Neural progenitor cell (in vitro differentiated cells): Measurements from ENCODE around the gene IL1RL2.

Experiments used
- EZH2 ChIP-seq: fragments of 200-600 bp; sonication (generic); IDR thresholded peaks from 2 replicates; pipeline ENCODE4 v1.6.1; 2017; ENCODE audit warnings: antibody characterized with exemption, mild to moderate bottlenecking, moderate library complexity
- TF ChIP-seq, protein P1 (sequence below): fragments of 200-600 bp; sonication (generic); IDR thresholded peaks from 2 replicates; pipeline ENCODE4 v1.5.1; 2017; ENCODE audit warnings: antibody characterized with exemption, mild to moderate bottlenecking

- TF ChIP-seq, protein P1, sequence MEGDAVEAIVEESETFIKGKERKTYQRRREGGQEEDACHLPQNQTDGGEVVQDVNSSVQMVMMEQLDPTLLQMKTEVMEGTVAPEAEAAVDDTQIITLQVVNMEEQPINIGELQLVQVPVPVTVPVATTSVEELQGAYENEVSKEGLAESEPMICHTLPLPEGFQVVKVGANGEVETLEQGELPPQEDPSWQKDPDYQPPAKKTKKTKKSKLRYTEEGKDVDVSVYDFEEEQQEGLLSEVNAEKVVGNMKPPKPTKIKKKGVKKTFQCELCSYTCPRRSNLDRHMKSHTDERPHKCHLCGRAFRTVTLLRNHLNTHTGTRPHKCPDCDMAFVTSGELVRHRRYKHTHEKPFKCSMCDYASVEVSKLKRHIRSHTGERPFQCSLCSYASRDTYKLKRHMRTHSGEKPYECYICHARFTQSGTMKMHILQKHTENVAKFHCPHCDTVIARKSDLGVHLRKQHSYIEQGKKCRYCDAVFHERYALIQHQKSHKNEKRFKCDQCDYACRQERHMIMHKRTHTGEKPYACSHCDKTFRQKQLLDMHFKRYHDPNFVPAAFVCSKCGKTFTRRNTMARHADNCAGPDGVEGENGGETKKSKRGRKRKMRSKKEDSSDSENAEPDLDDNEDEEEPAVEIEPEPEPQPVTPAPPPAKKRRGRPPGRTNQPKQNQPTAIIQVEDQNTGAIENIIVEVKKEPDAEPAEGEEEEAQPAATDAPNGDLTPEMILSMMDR = no peak
- no peak for TF ChIP-seq EZH2
Measured at GRCh38 chr2:102224824-102225739, 38.3 kb downstream of the IL1RL2 start.
